Measurements from ENCODE around the gene EPGN.

DNA sequence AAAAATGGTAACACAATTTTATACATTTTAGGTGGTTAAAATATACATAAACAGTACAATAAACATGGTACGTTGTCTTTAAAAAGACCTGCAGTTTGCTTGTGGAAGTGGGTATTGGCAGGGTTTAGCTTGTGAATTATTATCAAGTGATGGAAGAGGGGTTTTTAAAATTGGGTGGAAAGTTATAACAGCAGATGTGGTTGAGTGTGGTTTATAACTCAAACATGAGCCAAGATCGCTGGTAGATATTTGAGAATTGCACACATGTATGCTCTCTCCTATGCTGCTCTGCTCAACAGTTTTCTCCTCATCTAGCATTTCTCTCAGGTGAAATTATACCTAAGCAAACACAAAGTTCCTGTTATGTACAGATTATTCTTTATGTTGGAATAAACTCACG is 14.0 kb downstream of the EPGN start:
- TF ChIP-seq POLR2AphosphoS5 (IDR thresholded peaks at IDR 0.05; ENCODE audit: low read depth, low read length) (no peak), PHF8 (CRISPR knock-in tag; IDR thresholded peaks at IDR 0.05) (no peak)
- TF ChIP-seq, protein P1, sequence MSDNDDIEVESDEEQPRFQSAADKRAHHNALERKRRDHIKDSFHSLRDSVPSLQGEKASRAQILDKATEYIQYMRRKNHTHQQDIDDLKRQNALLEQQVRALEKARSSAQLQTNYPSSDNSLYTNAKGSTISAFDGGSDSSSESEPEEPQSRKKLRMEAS (IDR thresholded peaks at IDR 0.05), result no peak
